GM18511 (cell line): ENCODE results near the gene MLLT10.

Experiments
- ATAC-seq: cut with Tn5 transposase; IDR thresholded peaks from one replicate; pipeline ENCODE4 v1.9.1; 2021; ENCODE audit warnings: mild to moderate bottlenecking, moderate library complexity; ENCODE audit not compliant: unreplicated experiment

Gene MLLT10

GRCh38 chr10:21501091-21501490 lies 32.9 kb upstream of the MLLT10 start:
- ATAC-seq = no peak

GRCh38 chr10:21501731-21502347 lies 32.2 kb upstream of the MLLT10 start:
- ATAC-seq = no peak

GRCh38 chr10:21502348-21502740 lies 31.7 kb upstream of the MLLT10 start:
- ATAC-seq = no peak

- no peak for ATAC-seq
Measured at GRCh38 chr10:21503542-21503941, 30.5 kb upstream of the MLLT10 start.

- no peak for ATAC-seq
Measured at GRCh38 chr10:21505711-21506278, 28.2 kb upstream of the MLLT10 start.

GRCh38 chr10:21506351-21506750 lies 27.7 kb upstream of the MLLT10 start:
- no peak for ATAC-seq

GRCh38 chr10:21507150-21507549 lies 26.9 kb upstream of the MLLT10 start:
- no peak for ATAC-seq

GRCh38 chr10:21508706-21509331 lies 25.2 kb upstream of the MLLT10 start:
- ATAC-seq = no peak

- no peak for ATAC-seq
Measured at GRCh38 chr10:21509341-21510240, 24.4 kb upstream of the MLLT10 start.

- ATAC-seq = no peak
Measured at GRCh38 chr10:21510241-21511094, 23.6 kb upstream of the MLLT10 start.

GRCh38 chr10:21511095-21511570 lies 22.9 kb upstream of the MLLT10 start:
- ATAC-seq = no peak

- ATAC-seq = no peak
Measured at GRCh38 chr10:21511946-21512572, 22.0 kb upstream of the MLLT10 start.

- ATAC-seq = no peak
Measured at GRCh38 chr10:21512573-21513404, 21.2 kb upstream of the MLLT10 start.

GRCh38 chr10:21513405-21513788 lies 20.6 kb upstream of the MLLT10 start:
- ATAC-seq = no peak

GRCh38 chr10:21514129-21514817 lies 19.8 kb upstream of the MLLT10 start:
- no peak for ATAC-seq

GRCh38 chr10:21514818-21515351 lies 19.1 kb upstream of the MLLT10 start:
- no peak for ATAC-seq

GRCh38 chr10:21515361-21516241 lies 18.4 kb upstream of the MLLT10 start:
- no peak for ATAC-seq
